ENCODE results near the gene CAPRIN2. TPM values are rescaled to one million over a fixed set of nuclear protein-coding genes. Genes with fewer than 3 reads are reported as not detected.

The CAPRIN2 gene
- total and polyA plus RNA-seq, 8 donors = 6.7 to 154 (median 25.7) TPM

GRCh38 chr12:30754383-30754749, 385 bp downstream of the CAPRIN2 start:
- no peak for DNase-seq
- Histone ChIP-seq H3K4me3 (peak overlapping the region; percentile 85 to 92 (median 86)), H3K9me3 (no peaks in the 10 kb centered on the region), H3K36me3 (no peaks in the 10 kb centered on the region), H3K27me3 (no peaks in the 10 kb centered on the region), H3K27ac (peak overlapping the region; percentile 86 to 93 (median 90)), H3K4me1 (peaks cover 6 to 42% (median 21%) of the 10 kb centered on the region in 4 donors)
- intact Hi-C loops (cut with DNase I; ENCODE audit: low total_unique reads) = no loop called here
- TF ChIP-seq POLR2A (IDR thresholded peaks at IDR 0.05) = no peak
- TF ChIP-seq CTCF (IDR thresholded peaks at IDR 0.05) = no peak
- TF ChIP-seq POLR2AphosphoS5 (IDR thresholded peaks at IDR 0.05) = no peak
- no peak for TF ChIP-seq EP300 (IDR thresholded peaks at IDR 0.05)
- WGBS, 5 donors = 0 to 1% (median 0%) methylated on average over 25 to 40 of the region's 40 CpGs; no CpG with 5 or more reads in 1 of the 5 donors

GRCh38 chr12:30753751-30754382, 884 bp downstream of the CAPRIN2 start:
- no peaks in the 10 kb centered on the region for H3K27me3 ChIP-seq
- no peak for DNase-seq
- no peaks in the 10 kb centered on the region for H3K36me3 ChIP-seq
- intact Hi-C loops (cut with DNase I; ENCODE audit: low total_unique reads) = no loop called here
- H3K4me1 ChIP-seq = peaks cover 6 to 42% (median 24%) of the 10 kb centered on the region in 4 donors
- no peaks in the 10 kb centered on the region for H3K9me3 ChIP-seq
- peak overlapping the region; percentile 86 to 93 (median 90) for H3K27ac ChIP-seq
- WGBS, 5 donors = 14 to 17% (median 17%) methylated on average over 18 of the region's 18 CpGs
- H3K4me3 ChIP-seq = peak overlapping the region; percentile 85 to 92 (median 86)
- no peak for TF ChIP-seq POLR2A (IDR thresholded peaks at IDR 0.05)
- TF ChIP-seq POLR2AphosphoS5 (IDR thresholded peaks at IDR 0.05) = no peak
- TF ChIP-seq CTCF (IDR thresholded peaks at IDR 0.05) = no peak

- Histone ChIP-seq H3K9me3 (no peaks in the 10 kb centered on the region), H3K27me3 (no peaks in the 10 kb centered on the region), H3K27ac (no peak overlapping the region), H3K4me3 (peak overlapping the region in 1 of 4 donors; percentile 92), H3K36me3 (no peaks in the 10 kb centered on the region), H3K4me1 (peaks cover 6 to 42% (median 24%) of the 10 kb centered on the region in 4 donors)
- peak in 1 of 2 donors; percentile 47 for DNase-seq
- TF ChIP-seq POLR2AphosphoS5 (IDR thresholded peaks at IDR 0.05) (no peak), POLR2A (IDR thresholded peaks at IDR 0.05) (no peak), EP300 (IDR thresholded peaks at IDR 0.05) (no peak), CTCF (IDR thresholded peaks at IDR 0.05) (no peak)
- 74 to 84% (median 79%) methylated on average over 3 of the region's 3 CpGs for WGBS, 5 donors
- intact Hi-C loops (cut with DNase I; ENCODE audit: low total_unique reads) = no loop called here
Observed at GRCh38 chr12:30753233-30753632, 1.5 kb downstream of the CAPRIN2 start.

- Histone ChIP-seq H3K4me1 (peaks cover 6 to 42% (median 24%) of the 10 kb centered on the region in 4 donors), H3K27me3 (no peaks in the 10 kb centered on the region), H3K36me3 (peaks cover 0 to 3% (median 1%) of the 10 kb centered on the region in 4 donors), H3K4me3 (no peak overlapping the region), H3K9me3 (no peaks in the 10 kb centered on the region), H3K27ac (no peak overlapping the region)
- 65 to 94% (median 80%) methylated on average over 3 of the region's 3 CpGs for WGBS, 5 donors
- DNase-seq = no peak
- TF ChIP-seq EP300 (IDR thresholded peaks at IDR 0.05) (no peak), POLR2A (IDR thresholded peaks at IDR 0.05) (no peak), CTCF (IDR thresholded peaks at IDR 0.05) (no peak), POLR2AphosphoS5 (IDR thresholded peaks at IDR 0.05) (no peak)
- intact Hi-C loops (cut with DNase I; ENCODE audit: low total_unique reads) = no loop called here
Observed at GRCh38 chr12:30752255-30752654, 2.5 kb downstream of the CAPRIN2 start.
